ENCODE results near the gene CCDC179. TPM values are rescaled to one million over a fixed set of nuclear protein-coding genes. Genes with fewer than 3 reads are reported as not detected.

CCDC179 gene
- not detected for total RNA-seq

DNA sequence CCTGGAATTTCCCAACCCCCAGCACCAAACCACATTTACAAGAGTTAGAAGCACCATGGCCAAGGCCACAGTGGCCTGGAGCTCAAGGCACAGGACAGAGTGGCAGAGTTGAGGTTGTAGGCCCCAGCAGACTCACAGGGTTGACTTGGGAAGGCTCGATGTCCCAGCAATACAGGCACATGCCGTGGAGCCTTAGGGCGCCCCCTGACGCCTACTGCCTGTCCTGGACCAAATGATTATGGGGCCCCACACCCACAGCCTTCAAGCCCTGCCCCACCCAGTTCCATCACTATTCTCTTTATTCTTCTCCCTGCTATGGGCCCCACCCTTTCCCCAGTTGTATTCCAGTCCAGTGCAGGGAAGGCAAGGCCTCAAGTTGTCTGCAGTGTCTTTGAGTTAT is at the start of gene CCDC179:
CCDC179 (minus strand) TSS at position 234 of the 400 bp plus-strand sequence; CDS start at position 181, 53 bp downstream.
- no peak for ATAC-seq (ENCODE audit: low FRiP score)
- no peak for TF ChIP-seq CTCF (IDR thresholded peaks at IDR 0.05)
- DNase-seq (ENCODE audit: low spot score), result no peak

GRCh38 chr11:22903782-22904181 is 43.5 kb upstream of the CCDC179 start:
- TF ChIP-seq CTCF (IDR thresholded peaks at IDR 0.05), result no peak

GRCh38 chr11:22901603-22902002 is 41.3 kb upstream of the CCDC179 start:
- TF ChIP-seq CTCF (IDR thresholded peaks at IDR 0.05), result no peak
- ATAC-seq (ENCODE audit: low FRiP score), result no peak
- DNase-seq (ENCODE audit: low spot score), result no peak

More at GRCh38 chr11:22903782-22904181, 43.5 kb upstream of the CCDC179 start:
- DNase-seq (ENCODE audit: low spot score) (no peak), ATAC-seq (ENCODE audit: low FRiP score) (no peak)

GRCh38 chr11:22900764-22901486 is 40.7 kb upstream of the CCDC179 start:
- DNase-seq (ENCODE audit: low spot score) (no peak), ATAC-seq (ENCODE audit: low FRiP score) (no peak)

GRCh38 chr11:22898036-22898435 is 37.8 kb upstream of the CCDC179 start:
- no peak for DNase-seq (ENCODE audit: low spot score)
- no peak for TF ChIP-seq CTCF (IDR thresholded peaks at IDR 0.05)
- ATAC-seq (ENCODE audit: low FRiP score), result no peak

More at GRCh38 chr11:22900764-22901486, 40.7 kb upstream of the CCDC179 start:
- no peak for TF ChIP-seq CTCF (IDR thresholded peaks at IDR 0.05)

DNA sequence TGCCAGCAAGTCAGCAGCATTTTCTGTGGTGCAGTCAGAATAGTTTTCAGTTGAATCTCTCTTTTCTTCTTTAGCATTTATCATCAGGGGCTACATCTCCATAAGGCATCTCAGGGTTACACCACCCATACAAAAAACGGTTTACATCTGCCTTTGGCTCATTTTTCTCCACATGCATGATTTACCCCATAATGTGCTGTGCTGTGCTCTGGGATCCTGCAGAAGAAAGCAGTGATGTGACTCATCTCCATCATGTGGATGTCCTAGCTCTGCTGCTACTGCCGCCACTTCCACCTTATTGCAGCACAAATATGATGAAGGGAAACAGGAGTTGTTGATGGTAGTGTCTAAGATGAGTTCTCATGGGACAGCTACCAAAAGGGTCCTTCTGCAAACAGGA is 30.0 kb upstream of the CCDC179 start:
- no peak for DNase-seq (ENCODE audit: low spot score)
- TF ChIP-seq CTCF (IDR thresholded peaks at IDR 0.05), result no peak
- ATAC-seq (ENCODE audit: low FRiP score), result no peak

- no peak for ATAC-seq (ENCODE audit: low FRiP score)
- DNase-seq (ENCODE audit: low spot score), result no peak
- no peak for TF ChIP-seq CTCF (IDR thresholded peaks at IDR 0.05)
Observed at GRCh38 chr11:22884217-22884616, 23.9 kb upstream of the CCDC179 start.

All from omental fat pad (tissue), 4 donors.